RWPE2 (cell line): ENCODE results near the gene UTS2R.

Source experiments
- ATAC-seq: fragments of 200-7000 bp; cut with Tn5 transposase; 3 replicates; pipeline ENCODE4 v1.9.1; 2021; ENCODE audit warnings: low read depth
- DNase-seq: peaks from one replicate; pipeline ENCODE4 v3.0.0-alpha.2; 2020; ENCODE audit warnings: low spot score
- H3K27ac ChIP-seq: fragments of 450-650 bp; 2 replicates; pipeline ENCODE4 v1.5.1; 2017; ENCODE audit warnings: mild to moderate bottlenecking; ENCODE audit not compliant: poor library complexity, severe bottlenecking
- H3K27me3 ChIP-seq: fragments of 250-450 bp; sonication (Bioruptor Pico); 2 replicates; pipeline ENCODE4 v1.5.1; 2021; ENCODE audit warnings: mild to moderate bottlenecking, moderate library complexity; ENCODE audit not compliant: insufficient read depth, poor library complexity, severe bottlenecking
- H3K36me3 ChIP-seq: fragments of 250-450 bp; sonication (Bioruptor Pico); 2 replicates; pipeline ENCODE4 v1.5.1; 2020; ENCODE audit warnings: low read depth, mild to moderate bottlenecking, moderate library complexity
- H3K4me1 ChIP-seq: fragments of 250-450 bp; sonication (Bioruptor Pico); 2 replicates; pipeline ENCODE4 v1.5.1; 2021; ENCODE audit warnings: mild to moderate bottlenecking, moderate library complexity; ENCODE audit not compliant: insufficient read depth, poor library complexity, severe bottlenecking
- H3K4me3 ChIP-seq: fragments of 250-450 bp; sonication (Bioruptor Pico); 2 replicates; pipeline ENCODE4 v1.5.1; 2021; ENCODE audit warnings: mild to moderate bottlenecking, moderate library complexity; ENCODE audit not compliant: severe bottlenecking
- H3K9me3 ChIP-seq: fragments of 250-450 bp; sonication (Bioruptor Pico); 2 replicates; pipeline ENCODE4 v1.5.1; 2021; ENCODE audit warnings: mild to moderate bottlenecking, moderate library complexity; ENCODE audit not compliant: severe bottlenecking
- CTCF ChIP-seq: fragments of 450-650 bp; IDR thresholded peaks from one replicate; pipeline ENCODE4 v1.5.1; 2017; ENCODE audit warnings: mild to moderate bottlenecking, moderate library complexity; ENCODE audit not compliant: poor library complexity, severe bottlenecking

UTS2R gene

GRCh38 chr17:82384051-82384729 is 12.6 kb downstream of the UTS2R start:
- H3K27ac ChIP-seq = peak overlapping the region; percentile 4
- no peaks in the 10 kb centered on the region for H3K9me3 ChIP-seq
- TF ChIP-seq CTCF = no peak
- DNase-seq = peak; percentile 64
- ATAC-seq = no peak
- peaks cover 10% of the 10 kb centered on the region for H3K4me1 ChIP-seq
- no peak overlapping the region for H3K4me3 ChIP-seq
- peaks cover 9% of the 10 kb centered on the region for H3K27me3 ChIP-seq
- H3K36me3 ChIP-seq = no peaks in the 10 kb centered on the region

- H3K27ac ChIP-seq = peak overlapping the region; percentile 4
- H3K4me1 ChIP-seq = peaks cover 10% of the 10 kb centered on the region
- ATAC-seq = peak; percentile 88
- H3K36me3 ChIP-seq = no peaks in the 10 kb centered on the region
- peaks cover 3% of the 10 kb centered on the region for H3K27me3 ChIP-seq
- peak overlapping the region; percentile 4 for H3K4me3 ChIP-seq
- DNase-seq = peak; percentile 93
- peak; percentile 83 for TF ChIP-seq CTCF
- no peaks in the 10 kb centered on the region for H3K9me3 ChIP-seq
These were observed 13.3 kb downstream of the UTS2R start for GRCh38 chr17:82384730-82385481.

GRCh38 chr17:82385559-82386254 is 14.1 kb downstream of the UTS2R start:
- ATAC-seq (no peak), DNase-seq (peak; percentile 61)
- Histone ChIP-seq H3K9me3 (no peaks in the 10 kb centered on the region), H3K4me1 (peaks cover 10% of the 10 kb centered on the region), H3K27ac (no peak overlapping the region), H3K36me3 (no peaks in the 10 kb centered on the region), H3K27me3 (no peaks in the 10 kb centered on the region), H3K4me3 (no peak overlapping the region)
- TF ChIP-seq CTCF = no peak

GRCh38 chr17:82386255-82386831 is 14.8 kb downstream of the UTS2R start:
- peak; percentile 61 for DNase-seq
- no peak for TF ChIP-seq CTCF
- H3K4me1 ChIP-seq = peaks cover 10% of the 10 kb centered on the region
- no peak for ATAC-seq
- H3K36me3 ChIP-seq = no peaks in the 10 kb centered on the region
- H3K27ac ChIP-seq = no peak overlapping the region
- no peak overlapping the region for H3K4me3 ChIP-seq
- H3K9me3 ChIP-seq = no peaks in the 10 kb centered on the region
- H3K27me3 ChIP-seq = no peaks in the 10 kb centered on the region
